ENCODE data around the gene SRPX.

The SRPX gene

DNA sequence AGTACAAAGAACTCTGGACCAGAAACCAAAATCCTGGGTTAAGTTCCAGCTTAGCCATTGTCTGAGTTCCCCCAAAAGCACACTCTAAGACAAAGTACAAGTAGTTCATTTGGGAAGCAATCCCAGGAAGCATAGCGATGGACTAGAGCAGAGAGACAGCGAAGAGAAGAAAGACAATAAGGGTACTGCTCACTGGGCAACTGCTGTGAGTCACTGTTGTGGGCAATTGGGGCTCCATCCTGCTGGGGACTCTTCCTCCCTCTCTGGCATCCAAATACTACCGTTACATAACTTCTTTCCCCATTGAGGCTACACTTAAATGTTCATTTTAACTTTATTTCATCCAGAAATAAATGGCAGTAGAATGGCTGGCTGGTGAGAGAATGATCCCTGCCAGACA lies 14.1 kb downstream of the SRPX start:
- no peak for DNase-seq

DNA sequence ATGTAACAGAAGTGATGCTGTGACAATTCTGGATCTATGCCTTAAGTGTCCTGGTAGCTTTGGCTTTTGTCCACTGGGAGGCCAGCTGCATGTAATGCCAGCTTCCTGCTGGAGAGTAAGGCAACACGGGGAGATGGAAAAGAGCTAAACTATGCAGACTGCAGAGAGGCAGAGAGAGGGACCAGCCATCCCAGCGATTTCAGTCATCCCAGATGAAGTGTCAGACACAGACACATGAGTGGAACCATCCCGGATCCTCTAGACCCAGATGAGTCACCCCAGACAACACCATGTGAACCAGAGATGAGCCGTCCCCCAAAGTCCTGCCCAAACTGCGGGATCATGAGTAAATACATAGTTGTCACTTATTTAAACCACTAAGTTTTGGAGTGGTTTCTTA lies 14.6 kb downstream of the SRPX start:
- no peak for DNase-seq

DNA sequence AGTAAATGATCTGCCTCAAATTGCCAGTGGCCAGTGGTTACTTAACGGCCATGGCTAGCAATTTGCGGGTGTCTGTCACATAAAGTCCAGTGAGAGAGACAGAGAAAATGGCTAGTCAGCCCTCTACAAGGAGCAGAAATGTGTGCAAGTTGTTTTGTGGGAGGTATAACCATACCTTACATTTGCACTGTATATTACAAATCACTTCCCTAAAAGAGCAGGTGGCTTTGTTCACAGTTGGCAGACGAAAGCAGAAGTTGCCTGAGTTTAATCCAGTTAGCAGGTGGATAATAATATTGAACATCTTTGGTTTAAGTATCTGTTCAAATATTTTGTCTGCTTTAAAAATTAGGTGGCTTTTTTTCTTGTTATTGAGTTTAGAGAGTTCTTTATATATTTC lies 15.6 kb downstream of the SRPX start:
- DNase-seq: peak in 1 of 2 experiments; percentile 46

DNA sequence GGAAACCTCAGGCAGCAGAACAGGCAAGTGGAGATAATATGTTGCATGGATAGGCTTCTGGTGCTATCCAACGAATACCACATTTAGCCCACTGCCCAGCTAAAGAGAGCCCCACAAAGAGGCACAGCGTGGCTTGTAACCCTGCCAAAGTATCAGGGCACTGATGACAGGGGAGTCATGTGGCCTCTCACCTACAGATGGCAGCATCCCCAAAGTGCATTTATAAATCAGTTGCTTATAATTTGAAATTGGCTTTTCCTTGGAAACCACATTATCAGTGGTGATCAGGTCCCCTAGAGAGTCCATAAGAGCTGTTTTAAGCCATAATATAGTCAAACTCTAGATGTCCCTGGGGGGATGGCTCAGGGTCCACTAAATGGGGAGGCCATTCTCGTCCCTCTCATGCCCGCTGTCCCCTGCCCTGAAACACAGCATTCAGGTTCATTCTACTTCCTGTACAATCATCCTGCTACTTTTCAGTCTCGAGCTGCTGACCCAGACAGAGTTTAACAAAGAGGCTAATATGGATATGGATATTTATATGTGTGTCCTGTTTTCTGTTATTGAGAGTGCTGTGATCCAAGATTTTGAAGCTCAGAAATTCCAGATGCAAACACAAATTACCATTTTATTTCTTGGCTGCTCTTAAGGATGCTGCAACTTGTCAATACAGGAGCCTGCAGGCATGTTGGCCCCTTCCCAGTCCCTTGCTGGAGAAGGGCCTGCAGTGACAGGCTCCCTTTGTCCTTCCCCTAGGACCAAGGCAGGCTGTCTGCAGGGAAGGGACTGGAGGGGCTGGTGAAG lies 28.5 kb downstream of the SRPX start:
- DNase-seq: peak in 1 of 2 experiments; percentile 49

DNA sequence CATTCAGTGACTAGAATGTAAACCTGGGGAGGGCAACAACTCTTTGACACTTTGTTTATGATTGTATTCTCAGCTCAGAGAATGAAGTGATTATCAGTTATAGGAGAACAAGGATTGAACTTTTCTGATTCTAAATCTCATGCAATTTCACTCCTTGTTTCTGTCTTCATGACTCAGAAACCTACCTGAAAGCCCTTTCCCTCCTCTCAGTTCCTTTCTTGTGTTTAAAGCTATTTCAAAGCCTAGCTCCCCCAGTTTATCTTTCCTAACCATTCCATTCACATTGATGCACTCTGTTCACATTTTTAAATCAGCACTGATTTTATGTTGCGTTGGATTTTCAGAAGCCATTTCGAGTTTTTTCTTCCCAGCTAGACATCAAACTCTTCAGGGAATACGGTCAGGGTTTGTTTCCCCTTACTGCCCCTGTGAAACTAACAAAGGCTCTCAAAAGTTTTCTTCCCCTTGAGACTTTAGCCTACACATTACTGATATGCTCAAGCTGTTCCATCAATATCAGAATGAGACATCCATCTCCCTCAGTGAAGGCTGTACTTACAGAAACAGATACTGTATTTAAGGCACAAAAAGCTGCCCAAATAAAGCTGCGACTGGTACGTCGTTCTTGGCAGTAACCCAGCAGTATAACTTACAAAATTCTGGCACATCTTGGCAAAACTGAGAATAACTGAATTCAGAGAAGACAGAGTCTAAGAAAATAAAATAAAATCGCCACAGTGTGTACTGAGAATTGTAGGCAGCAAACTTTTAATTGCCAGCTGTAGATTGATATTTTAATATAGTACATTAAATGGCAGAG lies 31.0 kb downstream of the SRPX start:
- DNase-seq: no peak

DNA sequence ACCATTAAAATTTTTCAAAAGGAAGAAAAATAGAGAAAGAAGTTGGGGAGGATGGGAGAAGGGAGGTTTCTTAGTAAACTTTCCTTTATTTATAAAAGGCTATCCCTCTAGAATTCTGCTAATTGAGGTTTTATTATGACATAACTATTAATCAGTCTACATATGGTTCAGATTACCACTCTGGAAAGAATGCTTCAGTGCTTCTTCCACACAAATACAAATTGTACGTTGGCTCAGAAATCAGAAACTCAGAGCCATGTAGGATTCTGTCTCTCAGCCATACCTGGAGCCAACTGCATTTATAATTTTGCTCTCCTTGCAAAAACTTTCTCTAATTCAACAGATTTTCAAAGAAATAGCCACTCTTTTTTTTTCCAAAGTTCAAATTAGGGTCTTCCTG lies 37.1 kb downstream of the SRPX start:
- no peak for DNase-seq

DNA sequence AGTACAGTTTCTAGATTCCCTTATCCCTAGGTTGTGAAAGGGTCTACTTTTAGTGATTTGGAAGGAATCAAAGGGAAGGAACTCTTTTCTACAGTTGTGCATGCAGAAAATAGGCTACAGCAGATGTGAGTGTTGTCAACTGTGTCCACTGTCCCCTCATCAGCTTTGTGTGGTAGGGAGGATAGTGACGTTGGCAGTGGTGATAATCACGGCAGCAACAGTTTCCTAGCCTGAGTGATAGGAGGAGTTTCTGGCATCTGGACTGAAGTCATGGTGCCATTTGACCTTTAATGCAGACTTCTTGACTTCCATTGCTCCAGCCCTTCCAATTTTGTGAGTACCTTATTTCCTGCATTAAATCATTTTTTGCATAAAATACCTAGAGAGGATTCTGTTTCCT lies 39.3 kb downstream of the SRPX start:
- DNase-seq: no peak

DNA sequence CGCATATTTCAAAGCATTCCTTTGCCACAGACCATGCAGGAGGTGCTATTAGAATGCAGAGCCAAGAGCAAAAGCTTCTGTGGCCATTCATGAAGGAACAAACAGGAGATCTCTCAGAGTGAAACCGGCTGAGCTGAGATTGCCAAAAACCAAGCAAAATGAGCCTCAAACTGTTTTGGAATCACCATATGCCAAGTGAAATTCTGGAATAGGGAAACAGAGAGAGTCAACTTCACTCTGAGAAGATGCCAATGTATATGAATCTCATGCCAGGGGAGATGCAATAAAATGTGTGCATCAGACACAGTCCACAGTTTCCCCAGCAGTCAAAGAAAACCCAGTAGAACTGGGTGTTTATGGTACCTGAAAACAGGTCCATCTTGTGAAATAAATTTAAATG lies 42.3 kb downstream of the SRPX start:
- DNase-seq: no peak

DNA sequence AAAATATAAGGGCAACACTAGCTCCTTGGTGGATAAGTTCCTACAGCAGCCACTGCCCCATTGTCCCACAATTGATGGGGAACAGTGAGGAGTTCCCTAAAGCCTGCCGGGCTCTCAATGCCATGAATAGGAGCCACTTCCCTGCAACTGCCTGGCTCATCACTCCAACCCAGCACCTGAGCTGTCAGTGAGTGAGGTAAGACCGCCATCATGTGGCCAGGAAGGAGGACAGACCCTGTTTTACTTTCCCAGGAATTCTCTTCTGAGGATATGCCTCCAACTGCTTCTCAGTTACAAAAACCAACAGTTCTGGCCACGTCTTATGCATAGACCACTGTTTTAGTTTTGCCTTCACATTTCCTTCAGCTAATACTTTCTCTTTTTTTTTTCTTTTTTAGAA lies 45.5 kb downstream of the SRPX start:
- DNase-seq: peak; percentile 50 to 61

DNA sequence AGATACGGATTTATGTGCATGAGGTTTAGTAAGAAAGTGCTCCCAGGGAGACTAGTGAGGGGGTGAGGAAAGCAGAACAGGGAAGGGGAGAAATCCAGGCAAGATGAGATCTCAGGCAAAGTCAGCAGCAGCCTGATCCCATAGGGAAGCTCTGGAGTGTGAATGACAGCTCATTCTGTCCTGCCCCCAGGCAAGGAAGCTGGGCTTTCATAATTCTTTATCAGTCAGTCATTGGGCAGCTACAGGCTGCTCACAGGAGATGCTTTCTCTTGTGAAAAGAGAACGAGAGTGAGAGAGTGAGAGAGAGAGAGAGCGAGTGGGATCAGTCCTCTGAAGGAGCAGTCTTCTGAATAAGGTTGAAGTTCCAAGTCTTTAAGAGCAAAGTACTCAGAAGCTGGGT lies 48.1 kb downstream of the SRPX start:
- no peak for DNase-seq

DNA sequence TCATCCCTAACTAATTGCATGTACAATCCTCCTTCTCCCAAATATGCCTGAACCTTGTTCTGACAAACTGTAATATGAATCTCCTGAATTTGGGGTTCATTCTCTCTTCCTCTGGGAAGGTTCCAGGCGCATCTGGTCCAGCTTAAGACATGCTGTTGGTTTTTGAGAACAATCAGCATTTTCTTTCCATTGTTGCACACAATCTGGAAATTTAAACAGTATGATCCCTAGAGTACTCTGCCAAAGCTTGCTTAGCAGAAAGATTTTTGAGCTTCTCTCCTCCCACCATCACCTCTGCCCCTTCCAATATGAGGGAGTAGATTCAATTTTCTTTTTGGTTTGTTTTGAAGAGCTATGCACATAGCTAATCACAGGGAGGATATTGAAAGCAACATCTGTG lies 50.1 kb downstream of the SRPX start:
- DNase-seq: no peak

DNA sequence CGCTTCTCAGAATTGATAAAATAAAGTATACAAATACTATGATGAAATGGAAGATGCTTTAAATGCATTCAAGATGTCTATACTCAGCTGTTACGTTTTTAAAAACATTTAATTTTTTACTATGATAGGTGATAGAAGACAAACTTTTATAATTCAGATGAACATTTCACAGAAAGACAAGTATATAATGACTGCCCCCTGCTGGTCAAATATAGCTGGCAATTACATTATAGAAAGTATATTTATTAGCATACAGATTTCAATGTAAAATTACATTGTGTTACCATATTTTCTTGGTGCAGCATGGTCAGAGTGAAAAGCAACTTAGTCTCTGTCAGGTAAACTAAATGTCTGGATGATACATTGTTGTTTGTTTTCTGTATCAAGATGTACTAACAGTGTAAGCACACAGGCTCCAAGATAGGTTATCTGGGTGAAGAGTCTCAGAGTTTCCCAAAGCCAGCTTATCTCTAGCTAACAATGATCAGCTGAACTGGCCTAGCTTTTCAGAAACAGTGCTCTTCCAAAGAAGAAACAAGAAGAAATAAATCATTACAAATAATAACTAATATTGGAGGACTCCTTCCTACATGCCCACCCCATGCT lies 54.1 kb downstream of the SRPX start:
- peak in 1 of 2 experiments; percentile 24 for DNase-seq

DNA sequence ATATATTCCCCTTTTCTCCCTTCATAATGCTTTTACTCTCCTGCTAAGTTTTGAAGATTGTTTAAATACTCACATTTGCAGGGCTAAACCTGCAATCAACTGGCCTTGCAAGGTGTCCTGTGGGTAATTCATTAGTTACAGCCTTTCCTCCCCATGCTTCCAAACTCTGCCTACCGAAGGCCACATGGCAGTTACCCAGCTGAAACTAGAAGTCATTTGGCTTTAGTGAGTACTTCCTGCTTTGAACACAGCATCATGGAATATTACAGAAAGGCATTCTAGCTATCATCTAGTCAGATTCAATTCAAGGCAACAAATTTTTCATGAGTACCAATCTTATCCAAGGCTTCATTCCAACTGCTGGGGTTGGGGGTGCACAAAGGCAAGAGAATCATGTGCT lies 55.6 kb downstream of the SRPX start:
- DNase-seq: no peak

DNA sequence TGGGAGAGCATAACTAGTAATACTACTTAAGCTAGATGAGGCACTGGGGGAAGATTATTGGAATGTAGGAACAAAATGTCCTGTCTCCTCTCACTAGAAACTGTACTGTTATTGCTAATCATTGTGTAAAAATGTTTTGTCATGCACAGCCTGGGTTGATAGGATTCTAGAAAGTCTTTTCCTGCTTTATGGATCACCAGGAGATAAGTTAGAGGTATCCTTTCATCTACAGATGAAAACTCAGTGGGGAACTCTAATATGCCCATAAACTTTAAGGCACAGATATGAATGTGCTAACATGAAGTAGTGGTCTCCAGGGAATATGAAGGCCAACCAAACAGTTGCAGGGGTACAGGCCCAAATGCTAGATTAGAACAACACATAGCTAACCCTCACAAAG lies 57.5 kb downstream of the SRPX start:
- no peak for DNase-seq

DNA sequence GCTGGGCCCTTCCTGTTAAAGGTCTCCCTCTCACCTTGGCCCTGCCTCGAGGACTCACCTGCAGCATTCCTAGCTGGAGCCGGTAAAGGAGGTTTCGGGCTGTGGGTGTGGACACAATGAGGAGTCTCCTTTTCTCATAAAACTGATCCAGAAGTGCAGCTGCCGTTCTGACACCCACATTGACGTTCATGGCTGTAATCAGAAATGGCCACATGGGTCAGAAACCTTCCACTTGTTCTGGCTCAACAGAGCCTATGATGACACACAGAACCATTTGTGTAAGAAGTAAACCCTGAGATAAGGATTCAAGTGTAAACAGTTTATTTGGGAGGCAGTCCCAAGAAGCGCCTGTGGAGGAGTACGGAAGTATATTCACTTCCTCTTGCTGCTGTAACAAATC lies 63.8 kb downstream of the SRPX start:
- DNase-seq: no peak

DNA sequence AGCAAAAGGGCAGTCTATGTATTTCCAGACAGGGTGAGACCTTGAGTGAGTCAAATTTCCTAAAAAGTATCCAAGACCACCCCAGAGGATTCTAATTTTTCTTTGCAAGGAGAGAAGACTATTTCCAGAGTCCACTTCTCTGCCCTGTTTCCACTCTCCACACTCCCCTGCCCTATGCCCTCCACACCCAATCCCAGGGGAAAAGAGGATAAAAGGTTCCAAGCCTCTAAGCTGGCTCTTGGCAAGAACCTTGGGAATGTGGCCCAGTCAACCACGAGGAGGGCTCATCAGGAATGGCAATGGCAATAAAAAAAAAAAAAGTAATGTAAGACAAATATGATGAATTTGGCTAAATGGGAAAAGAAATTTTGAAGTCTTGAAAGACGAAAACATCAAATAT lies 65.9 kb downstream of the SRPX start:
- no peak for DNase-seq

DNA sequence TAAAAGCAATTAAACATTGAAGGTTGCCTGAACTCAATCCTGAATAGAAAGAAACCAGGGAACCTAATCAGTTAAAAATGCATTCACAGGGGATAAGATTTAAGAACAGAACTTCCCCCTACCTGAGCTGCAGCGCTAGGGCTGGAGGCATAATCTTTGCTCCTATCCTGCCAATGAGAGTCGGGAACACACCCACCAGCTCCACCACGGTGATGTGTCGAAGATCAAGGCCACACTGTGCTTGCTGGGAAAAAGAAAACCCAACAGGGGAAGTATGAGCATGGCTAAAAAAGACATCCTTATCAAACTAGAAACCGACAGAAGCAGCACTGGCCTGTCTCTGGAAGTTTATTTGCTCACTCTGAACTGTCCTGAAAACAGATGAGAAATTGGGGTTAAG lies 66.3 kb downstream of the SRPX start:
- DNase-seq: no peak

DNA sequence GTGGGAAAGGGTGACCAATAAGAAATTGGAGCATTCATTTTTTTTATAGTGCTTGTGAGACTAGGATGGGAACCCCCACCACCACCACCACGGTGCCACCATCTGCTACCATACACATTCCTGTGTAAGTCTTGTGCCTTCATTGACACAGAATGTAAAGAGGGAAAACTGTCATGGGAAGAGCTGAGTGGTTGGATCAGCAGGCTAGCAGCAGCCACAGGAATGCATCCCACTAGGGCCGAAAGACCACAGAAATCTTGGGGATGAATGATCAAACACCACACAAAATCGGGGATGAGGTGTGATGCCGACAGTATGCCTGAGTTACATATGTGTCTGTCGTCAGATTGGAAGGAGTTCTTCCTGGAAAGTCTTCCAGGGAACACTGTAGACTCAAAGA lies 69.2 kb downstream of the SRPX start:
- no peak for DNase-seq

DNA sequence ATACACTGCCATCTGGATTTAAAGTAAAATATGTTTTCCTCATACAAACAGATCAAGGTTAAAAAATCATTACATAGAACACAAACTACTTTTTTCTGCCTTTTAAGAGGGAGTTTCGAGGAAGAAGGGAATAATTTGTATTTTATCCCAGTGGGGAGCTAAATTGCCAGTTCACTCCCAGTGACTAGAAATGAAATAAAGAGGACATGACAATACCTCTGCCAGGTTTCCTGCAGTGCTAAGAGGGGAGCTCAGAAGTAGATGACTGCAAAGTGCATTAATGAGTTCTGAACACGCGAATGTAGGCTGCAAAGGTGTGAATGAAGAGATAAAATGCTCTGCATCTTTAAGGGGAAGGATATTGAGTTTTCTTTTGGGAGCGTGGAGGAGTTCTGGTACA lies 69.7 kb downstream of the SRPX start:
- no peak for DNase-seq

DNA sequence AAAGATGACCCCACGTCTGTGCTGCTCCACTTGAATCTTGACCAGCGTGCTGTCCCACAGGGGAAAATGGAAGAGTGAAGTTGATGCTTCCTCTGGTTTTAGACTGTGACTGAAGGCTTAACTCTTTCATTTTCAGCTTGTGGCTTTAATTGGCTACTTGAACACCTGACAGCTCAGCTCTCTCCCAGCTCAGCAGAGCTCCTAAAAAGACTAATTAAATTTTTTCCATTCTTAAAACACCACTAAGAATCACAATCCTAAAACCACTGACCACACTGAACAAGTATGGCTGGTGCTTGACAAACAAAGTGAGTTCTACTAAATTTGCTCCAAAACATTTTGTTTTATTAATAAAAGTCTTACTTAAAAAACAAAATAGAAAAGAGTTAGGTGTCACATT lies 71.7 kb downstream of the SRPX start:
- DNase-seq: no peak

DNA sequence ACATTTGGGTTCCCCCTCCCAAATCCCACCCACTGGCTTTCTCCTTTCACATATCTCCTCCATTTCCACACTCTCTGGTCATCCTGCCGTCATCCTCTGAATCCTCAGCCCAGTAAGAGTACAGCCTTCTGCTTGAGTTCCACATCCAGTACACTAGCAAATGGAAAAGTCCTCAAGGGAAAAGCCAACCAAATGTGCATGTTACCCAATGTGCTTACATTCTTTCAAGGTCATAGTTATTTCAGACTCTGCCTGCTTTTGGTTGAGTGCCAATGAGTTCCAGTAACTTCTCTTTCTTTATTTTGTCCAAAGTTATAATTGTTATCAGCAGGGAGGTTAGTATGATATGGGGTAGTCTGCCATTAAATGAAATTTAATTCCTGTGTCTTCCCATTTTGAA lies 78.1 kb downstream of the SRPX start:
- DNase-seq: no peak

DNA sequence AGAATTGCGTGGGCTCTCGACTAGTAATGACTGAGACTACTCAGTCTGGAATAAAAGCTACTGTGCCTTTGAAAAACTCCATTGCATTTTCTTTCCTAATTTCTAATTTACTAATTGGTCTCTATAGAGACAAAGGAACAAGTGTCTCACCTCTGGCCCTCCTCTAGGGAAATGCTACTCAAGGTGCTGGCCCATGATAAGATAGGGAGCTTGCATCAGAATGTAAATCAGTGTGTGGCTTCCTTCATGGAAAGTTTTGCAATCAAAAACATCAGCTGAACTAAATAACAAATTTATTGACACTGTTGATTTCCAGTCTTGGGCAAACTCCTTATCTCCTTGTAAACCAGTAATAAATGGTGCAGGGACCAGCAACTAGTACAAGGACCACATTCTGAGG lies 81.8 kb downstream of the SRPX start:
- DNase-seq: no peak

DNA sequence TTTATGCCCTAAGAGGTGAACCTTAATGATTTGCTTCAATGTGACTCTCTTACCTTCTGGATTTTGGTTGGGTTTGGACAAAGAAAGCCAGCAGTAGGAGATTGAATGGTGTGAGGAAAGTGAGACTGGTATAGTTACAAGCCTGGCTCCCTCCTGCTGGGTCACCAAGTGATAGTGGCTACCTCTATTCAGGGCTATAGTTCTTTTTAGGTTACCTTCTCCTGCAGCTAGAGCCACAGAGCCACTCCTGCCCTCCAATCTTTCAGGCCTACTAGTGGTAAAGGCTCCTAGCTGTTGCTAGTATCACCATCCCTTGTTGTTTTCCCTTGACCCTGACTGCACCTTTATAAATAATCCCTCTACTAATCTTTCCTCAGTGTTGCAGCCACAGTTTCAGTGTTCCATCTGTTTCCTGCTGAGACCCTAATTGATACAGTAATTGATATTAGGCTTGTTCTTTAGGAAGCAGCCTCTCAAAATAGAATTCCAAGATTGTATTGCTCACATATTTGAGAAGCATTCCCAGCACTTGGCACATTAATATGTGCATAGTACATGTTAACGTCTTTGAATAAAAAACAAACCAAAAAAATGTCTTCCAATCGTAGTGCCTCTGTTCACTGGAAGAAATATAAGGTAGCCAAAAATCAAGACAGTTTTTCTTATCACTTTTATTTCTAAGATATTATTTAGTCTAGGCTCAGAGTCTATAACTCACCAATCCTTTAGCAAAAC lies 82.3 kb downstream of the SRPX start:
- peak; percentile 38 to 86 for DNase-seq
